HG03457 (cell line): Measurements from ENCODE around the gene PCYOX1L.

Source experiments
- ATAC-seq: cut with Tn5 transposase; IDR thresholded peaks from one replicate; pipeline ENCODE4 v1.9.1; 2021; ENCODE audit warnings: moderate number of reproducible peaks; ENCODE audit not compliant: unreplicated experiment

Gene PCYOX1L

DNA sequence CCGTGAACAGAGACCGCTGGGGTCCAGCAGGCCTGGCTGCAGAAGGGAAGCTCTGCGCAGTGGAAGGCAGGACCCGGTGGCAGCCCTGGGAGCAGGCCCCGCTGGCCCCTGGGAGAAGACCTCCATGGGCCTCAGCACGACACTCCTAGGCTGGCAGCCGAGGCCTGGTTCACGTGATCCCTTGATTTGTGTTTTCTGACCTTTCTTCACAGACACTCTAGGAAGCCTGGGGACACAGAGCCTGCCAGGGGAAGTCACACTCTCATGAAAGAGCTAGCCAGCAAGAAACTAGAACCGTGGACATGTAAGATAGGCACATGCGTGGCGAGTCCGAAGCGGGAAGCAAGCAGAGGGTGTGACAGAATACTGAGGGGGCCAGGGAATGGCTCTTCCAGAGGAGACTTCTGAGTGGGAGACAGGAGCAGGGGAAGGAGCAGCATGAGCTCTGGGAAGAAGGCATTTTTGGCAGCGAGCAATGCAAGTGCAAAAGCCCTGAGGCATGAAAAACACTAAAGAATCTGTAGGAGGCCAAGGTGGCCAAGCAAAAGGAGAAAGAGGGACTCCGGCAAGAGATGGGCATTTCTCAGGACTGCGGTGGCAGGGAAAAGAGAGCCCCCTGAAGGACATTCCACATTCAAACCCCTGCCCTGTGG is 47.8 kb downstream of the PCYOX1L start:
- ATAC-seq = no peak

DNA sequence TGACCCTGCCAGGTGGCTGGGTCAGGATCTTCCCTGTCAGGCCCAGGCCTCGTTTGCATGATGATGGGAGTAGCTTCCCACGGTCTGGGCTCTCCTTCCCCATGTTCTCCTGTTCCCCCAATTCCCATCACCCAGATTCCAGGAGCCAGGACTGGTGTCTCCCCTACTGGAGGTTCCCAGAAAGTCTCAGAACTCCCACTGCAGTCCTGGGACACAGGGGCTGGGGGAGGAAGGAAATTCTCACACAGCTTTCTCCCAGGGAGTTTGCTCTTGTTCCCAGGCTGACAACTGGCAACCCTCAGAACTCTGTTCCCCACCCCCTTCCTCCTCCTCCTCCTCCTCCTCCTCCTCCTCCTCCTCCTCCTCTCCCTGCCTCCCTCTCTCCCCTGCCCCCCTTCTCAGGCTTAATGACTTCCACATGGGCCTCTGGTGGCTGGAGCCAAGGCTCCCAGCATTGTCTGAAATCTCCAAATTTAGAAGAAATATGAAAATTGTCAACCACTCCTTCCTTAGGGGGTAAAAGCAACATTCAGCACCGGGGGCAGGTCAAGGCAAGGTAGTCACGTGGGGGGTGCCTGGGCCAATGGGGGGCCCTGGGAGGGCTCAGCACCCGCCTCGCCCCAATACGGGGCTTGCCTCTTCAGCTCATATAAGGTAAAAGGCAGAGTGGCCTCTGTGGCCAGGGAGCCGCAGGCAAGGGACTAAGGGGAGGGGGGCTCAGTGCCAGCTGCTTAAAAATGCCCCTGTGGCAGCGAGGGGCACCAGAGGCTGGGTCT is 48.5 kb downstream of the PCYOX1L start:
- no peak for ATAC-seq

DNA sequence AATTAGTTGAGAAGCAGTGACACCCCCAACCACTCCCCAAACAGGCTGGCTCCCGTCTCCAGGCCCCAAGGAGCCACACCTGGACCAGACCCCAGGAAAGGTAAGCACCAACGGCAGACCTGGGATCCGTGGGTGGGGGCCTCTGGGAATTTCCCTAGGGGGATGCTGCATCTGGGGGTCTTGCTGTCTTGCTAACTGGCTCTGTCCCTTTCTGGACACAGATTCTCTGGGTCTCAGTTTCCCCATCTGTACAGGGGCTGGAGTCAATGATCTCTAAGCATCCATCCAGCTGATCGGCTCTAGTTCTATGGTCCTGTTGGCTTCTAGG is 49.1 kb downstream of the PCYOX1L start:
- ATAC-seq = no peak

DNA sequence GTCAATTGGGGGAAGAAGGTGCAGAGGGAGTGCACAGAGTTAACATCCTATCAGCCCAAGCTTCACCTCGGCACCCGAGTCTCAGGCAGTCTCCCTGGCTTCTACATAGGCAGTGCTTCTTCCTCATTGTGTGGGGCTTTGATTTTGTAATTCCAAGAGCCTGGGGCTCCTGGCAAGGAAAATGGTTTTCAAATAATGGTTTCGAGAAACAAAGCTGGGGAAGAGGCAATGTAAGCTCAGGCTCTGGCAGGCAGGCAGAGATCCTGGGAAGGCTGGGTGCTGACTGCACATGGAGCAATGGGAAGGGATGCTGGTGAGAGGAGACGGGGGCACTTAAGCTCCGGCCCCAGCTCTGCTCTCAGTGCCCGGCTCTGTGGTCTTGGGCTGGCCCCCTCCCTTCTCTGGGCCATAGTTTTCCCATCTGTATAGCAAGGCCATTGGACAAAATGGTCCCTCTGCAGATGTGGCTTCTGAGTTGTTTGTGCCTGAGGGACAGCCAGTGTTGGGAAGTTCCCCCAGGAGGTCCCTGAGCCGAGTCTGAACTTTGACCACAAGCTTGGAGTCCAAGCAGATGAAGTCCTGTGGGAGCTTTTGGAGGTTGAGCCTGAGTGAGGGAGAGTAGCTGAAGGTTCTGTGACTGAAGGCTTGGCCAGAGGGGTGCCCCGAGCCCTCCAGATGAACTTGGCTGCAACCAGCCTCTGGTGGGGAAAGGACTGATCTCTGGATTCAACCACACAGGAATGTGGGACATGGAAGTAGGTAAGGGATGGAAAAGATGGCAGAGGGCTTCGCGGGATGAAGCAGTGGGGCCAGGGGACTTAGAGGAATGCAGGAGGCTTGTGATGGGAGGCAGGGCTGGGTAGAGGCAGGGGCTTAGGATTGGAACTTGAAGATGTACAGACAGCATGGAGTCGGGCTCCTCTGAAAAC is 49.7 kb downstream of the PCYOX1L start:
- no peak for ATAC-seq

DNA sequence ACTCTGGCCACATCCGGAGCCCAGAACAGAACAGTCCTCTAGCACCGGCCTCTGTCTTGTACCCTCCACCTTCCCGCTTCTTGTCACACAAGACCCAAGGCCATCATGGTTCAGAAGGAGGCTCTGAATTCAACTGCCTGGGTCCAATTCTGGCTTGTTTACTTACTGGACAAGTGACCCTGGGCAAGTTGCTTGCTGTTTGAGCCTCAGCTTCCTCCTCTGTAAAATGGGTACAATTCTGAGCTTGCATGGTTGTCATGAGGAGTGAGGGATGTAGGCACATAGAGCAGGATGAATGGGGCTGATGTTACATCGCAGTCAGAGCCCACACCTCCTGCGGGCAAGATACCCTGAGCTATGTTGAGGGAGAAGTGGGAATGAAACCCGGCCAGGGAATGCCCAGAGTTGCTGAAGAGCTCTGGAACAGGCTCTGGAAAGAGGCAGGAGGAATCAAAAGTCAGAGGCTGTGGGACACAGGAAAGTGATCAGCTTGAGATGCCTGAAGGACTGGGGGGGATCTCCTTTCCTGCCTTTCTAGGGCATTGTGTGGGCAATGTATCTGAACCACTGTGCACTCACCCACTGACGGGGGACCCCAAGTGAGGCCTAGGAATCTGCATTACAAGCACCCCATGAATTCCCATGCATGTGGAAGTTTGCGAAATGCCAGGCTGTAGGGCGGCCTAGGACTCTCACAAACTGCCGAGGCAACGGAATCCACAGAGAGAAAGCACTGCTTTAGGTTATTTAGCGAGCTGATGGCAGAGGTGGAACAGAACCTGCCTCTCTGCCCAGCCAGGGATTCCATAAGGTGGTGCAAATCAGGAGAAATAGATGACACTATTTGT is 50.6 kb downstream of the PCYOX1L start:
- no peak for ATAC-seq

DNA sequence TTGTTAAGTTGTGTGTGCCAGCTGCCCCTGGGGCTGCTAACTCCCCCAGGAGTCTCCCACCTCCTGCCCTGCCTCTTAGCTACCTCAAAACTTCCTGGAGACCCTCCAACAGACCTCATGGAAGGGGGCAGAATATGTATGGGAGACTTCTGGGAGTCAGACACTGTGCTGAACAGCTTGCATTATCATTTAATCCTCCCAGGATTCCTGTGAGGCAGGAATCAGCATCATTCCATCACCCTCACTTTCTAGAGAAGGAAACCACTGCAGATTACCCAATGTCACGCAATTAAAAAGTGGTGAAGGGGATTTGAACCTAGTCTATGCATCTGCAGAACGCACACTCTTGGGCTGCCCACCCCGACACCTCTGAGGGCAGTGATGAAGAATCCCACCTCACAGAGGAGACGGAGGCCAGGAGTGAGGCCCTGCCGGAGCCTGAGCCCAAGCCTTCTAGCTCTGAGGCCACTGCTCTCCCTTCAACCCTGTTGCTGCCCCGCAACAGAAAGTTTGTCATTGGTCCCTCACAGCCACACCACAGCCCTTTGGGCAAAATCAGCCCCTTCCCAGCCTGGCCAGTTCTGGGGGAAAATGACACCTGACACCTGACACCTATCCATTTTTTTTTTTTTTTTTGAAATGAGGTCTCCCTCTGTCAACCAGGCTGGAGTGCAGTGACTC is 51.6 kb downstream of the PCYOX1L start:
- no peak for ATAC-seq

DNA sequence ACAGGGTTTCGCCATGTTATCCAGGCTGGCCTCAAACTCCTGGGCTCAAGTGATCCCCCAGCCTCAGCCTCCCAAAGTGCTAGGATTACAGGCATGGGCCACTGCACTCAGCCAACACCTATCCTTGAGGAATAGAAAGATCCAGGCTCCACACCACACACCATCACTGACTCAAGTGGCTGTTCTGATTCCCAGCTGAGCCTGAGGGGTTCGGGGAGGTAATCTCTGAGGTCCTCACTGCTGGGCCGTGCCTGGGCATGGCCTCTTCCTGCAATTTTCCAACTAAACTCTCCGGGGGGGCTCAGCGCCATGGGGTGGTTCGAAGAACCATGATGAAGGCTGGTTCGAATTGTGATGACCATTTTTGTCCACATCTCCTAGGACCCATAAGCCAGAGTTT is 52.2 kb downstream of the PCYOX1L start:
- no peak for ATAC-seq

DNA sequence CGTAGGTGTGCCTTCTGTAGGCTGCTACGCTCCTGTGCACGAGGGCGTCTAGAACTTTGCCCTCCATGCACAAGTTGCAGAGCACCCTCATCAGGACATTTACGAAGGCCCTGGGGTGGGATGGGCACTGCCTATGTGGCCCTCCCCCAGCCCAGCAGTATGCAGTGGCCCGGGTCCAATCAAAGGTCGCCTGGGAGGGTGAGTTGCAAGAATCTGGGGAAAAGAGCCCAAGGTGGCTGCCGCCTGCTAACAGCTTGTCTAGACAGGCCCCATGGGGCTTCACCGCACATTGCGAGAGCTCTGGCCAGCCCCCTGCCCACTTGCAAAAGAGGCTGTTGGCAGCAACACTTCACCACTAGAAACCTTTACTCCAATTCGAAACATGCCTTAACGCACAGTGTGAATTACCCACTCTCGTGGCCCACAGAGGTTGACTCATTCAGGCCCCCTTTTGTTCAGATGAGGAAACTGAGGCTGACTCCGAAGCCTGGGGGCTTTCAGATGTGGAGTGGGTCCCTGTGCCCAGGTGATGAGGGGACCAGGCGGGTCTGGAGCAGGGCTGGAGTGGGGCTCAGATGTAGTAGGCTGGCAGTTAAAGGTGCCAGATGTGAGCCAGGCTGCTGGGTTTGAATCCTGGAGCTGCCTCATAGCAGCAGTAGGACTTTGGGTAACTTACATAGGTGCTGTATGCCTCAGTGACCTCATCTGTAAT is 53.0 kb downstream of the PCYOX1L start:
- ATAC-seq = no peak

DNA sequence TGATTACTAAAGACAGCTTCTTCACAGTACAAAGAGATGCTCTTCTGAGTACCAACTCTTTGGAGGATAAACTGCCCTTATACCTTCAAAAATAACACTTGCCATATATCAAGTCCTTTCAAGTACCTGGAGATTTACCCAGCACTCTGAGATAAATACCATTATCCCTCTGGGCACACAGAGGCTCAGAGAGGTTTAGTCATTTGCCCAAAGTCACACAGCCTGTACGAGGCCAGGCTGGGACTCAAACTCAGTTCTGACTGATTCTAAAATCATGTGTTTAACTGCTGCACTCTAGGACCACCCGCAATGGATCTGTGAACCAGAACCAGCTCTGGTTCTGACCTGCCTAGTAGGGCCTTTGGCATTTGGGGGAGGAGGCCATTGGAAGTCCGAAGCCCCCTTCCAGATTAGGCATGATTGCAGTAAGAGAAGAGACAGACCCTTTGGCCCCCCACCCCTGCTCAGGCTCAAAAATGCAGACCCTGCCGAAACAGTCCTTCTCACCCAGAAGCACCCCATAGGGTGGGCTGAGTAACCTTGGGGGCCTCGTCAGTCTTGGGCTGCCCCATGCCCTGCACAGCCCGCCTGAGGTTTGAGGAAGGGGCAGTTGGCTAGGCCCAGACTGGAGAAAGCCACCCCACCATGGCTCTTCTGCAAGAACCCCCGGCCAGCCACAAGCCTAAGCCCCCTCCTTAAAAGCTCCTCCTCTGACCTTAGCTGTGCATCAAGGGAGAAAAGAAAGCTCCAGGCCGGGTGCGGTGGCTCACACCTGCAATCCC is 54.1 kb downstream of the PCYOX1L start:
- no peak for ATAC-seq

DNA sequence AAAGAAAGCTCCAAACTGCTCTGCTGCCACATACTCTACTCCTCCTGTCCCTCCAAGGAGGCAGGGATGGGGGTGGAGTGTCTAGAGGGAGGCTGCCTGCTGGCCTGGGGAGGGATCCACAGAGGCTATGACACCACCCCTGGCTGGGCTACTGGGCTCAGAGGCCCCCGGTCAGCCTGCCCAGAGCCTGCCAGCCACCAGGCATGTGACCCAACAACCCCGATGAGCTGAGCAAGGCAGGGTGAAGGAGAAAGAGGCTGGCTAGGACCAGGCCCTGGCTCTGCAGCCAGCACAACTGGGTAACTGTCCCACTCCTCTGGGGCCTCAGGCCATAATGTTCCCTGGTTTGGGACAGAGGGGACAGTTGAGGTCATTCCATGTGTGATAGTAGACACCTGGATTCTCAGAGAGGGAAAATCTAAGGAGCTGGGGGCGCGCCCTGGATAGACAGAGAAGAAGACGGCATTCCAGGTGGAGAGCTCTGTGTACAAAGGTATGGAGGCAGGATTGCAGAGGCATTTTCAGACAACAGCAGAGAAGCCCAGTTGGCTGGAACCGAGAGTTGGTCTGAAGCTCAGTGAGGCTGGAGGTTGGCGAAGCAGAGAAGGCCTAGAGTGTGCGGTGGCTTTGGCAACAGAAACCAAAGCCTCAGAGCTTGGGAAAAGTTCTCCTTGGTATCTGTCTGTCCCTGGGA is 55.1 kb downstream of the PCYOX1L start:
- ATAC-seq = no peak

DNA sequence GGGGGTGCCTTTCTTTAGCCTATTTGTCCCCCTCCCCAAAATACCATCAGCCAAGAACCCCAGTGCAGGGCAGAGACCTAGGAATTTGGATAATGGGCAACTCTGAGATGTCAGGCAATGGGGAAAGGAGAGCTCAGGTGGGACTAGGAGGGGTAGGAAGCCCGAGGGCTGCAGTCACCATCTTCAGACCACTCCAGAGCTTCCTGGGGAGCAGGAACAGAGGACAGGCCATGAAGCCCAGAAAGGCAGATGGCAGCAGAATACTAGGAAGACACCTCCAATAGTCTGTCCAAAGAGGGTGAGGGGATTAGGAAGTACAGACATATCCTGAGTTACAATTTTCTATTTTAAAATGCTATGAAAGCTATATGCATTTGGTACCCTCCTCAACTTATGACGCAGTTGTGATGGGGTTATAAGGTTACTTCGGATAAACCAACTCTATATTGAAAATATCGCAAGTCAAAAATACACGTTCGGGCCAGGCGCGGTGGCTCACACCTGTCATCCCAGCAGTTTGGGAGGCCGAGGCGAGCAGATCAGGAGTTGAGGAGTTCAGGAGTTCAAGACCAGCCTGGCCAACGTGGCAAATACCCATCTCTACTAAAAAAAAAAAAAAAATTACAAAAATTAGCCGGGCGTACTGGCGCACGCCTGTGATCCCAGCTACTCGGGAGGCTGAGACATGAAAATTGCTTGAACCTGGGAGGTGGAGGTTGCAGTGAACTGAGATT is 55.8 kb downstream of the PCYOX1L start:
- ATAC-seq = no peak

DNA sequence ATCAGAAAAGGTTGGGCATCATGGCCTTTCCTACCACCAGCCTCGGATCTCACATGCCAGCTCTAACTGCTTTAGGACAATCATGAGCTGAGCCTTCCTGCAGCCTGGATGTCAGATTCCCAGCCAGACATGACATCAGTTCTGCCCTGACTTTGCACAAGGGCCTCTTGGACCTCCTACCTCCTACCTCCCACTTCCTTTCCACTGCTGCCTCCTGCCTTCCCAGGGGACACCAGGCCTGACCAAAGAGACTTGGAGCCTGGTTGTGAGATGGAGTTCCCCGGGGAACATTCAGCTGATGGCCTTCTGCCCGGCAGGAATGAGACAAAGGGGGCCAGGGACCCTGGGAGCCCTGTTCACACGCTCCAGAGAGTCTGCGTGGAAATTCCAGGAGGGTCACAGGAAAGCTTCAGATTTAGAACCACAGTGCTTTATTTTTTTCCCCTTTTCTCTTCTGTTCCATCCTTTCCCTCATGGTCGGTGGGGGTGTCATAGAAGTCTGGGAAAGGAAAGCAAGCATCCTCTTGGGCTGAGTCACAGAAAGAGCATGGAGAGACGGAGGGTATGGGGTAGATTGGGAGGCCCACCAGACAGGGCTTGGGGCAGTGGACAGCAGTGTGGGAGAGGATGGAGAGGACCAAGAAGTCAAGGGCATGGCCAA is 56.7 kb downstream of the PCYOX1L start:
- ATAC-seq = no peak

DNA sequence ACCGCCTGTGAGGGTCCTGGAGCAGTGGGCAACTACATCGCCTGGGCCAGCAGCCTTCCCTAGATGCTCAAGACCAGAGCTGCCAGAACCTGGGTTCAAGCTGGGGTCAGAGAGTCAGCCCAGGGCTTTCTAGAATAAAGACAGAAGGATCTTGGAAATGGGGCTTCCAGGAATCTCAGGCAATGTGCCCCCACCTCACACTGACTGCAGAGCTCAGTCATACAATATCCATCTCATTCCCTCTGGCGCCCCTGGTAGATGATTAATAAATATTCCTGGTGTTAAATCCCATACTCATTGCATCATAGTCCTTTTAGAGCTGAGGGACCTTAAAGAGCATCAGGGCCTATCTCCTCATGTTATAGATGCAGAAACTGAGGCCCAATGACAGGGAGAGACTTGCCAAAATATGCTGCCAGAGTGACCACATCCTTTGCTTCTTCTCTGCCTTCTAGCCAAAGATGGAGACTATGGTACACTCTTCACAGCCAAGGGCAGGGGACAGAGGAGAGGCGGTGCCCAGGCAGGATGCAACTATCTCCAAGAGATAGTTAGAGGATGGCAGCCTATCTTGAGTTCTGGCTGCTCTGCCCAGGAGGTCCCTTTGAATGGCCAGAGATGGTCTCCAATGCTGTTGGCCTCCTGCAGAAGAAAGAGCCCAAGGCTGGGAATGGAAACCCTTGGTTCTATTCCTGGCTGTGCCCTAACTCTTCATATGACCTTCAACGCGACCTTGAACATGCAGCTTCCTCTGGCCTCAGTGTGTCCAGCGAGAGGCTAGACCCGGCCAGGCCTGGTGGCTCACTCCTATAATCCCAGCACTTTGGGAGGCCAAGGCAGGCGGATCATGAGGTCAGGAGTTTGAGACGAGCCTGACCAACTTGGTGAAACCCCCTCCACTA is 57.5 kb downstream of the PCYOX1L start:
- ATAC-seq = no peak

DNA sequence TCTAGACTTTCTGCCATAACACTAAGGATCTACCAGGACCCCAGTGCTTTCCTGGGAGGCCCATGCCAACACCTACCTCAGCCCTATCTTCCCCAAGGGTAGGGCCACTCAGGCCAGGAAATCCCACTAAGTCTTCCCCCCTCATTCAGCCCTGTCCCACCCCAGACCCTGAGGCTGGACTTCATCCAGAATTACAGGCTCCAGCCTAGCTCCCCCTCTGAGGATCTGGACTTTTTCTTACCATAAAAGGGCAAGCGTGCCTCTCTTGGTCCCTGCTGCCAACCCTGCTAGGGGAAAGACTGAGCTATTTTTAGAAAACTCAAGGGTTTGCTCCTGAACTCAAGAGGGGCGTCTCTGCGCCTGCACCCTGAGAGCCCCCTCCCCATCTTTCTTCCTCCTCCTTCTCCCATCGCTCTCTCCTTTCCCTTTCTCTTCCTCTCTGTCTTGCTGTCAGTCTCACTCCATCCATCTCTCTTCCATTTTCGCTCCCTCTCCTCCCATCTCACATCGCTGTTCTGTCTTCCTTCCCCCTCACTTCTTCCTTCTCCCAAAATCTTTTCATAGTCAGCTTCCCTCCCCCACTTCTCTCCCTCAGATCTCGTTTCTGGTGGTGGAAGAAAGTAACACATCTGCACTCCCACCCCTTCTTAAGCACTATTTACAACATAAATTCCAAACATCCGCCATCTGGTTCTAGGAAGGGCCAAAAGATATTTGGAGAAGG is 59.3 kb downstream of the PCYOX1L start:
- ATAC-seq = no peak

DNA sequence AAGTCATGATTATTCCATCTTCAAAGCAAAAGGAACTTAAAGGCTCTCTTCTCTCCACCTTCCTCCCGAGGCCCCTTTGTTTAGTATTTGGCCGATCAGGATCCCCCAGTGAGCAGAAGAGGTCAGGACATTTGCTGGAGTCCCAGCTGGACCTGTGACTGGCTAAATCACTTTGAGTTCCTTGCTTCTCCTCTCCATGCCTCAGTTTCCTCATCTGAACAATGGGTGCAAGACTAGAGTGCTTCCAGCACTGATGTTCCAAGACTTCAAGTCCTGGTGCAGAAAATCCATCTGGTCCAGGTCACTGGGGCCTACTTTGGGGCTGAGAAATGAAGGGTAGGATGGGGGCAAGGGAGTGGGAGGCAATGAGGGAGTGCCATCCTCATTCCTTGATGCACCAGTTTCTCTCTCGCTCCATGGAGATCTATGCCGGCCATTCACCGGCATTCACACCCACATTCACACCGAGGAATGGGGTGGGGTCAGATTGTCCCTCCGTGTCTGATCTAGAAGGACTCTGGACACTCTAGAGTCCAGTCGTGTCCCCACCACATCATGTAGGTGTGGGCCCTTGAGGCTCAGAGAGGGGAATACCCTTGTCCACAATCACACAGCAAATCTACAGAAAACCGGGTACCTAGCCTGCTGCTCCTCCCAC is 60.0 kb downstream of the PCYOX1L start:
- no peak for ATAC-seq
